SK-N-DZ (cell line): ENCODE data around the gene GPNMB.

Experiments
- DNase-seq: peaks from one replicate; pipeline ENCODE4 v3.0.0-alpha.2; 2015; ENCODE audit warnings: low spot score

Gene GPNMB

GRCh38 chr7:23228412-23228811 is 18.2 kb upstream of the GPNMB start:
- DNase-seq, result no peak

- DNase-seq, result no peak
Measured at GRCh38 chr7:23230641-23231101, 15.9 kb upstream of the GPNMB start.

- no peak for DNase-seq
Measured at GRCh38 chr7:23232966-23233365, 13.6 kb upstream of the GPNMB start.

GRCh38 chr7:23234569-23235296 is 11.8 kb upstream of the GPNMB start:
- no peak for DNase-seq

GRCh38 chr7:23235813-23236221 is 10.8 kb upstream of the GPNMB start:
- no peak for DNase-seq

GRCh38 chr7:23237000-23237399 is 9.6 kb upstream of the GPNMB start:
- DNase-seq, result no peak

- no peak for DNase-seq
Measured at GRCh38 chr7:23238983-23239652, 7.5 kb upstream of the GPNMB start.

- no peak for DNase-seq
Measured at GRCh38 chr7:23239698-23240097, 6.9 kb upstream of the GPNMB start.

GRCh38 chr7:23242321-23242720 is 4.3 kb upstream of the GPNMB start:
- DNase-seq, result no peak

GRCh38 chr7:23242935-23243334 is 3.6 kb upstream of the GPNMB start:
- DNase-seq, result no peak

- DNase-seq, result no peak
Measured at GRCh38 chr7:23247046-23247602, 549 bp downstream of the GPNMB start.

- no peak for DNase-seq
Measured at GRCh38 chr7:23247603-23248335, 1.2 kb downstream of the GPNMB start.

GRCh38 chr7:23249486-23249885 is 2.9 kb downstream of the GPNMB start:
- DNase-seq, result no peak

- no peak for DNase-seq
Measured at GRCh38 chr7:23254051-23254681, 7.6 kb downstream of the GPNMB start.

- DNase-seq, result no peak
Measured at GRCh38 chr7:23256731-23257130, 10.2 kb downstream of the GPNMB start.

GRCh38 chr7:23260371-23260770 is 13.8 kb downstream of the GPNMB start:
- DNase-seq, result no peak

GRCh38 chr7:23261843-23262452 is 15.4 kb downstream of the GPNMB start:
- DNase-seq, result peak; percentile 59

GRCh38 chr7:23264916-23265458 is 18.4 kb downstream of the GPNMB start:
- no peak for DNase-seq

GRCh38 chr7:23266918-23267317 is 20.3 kb downstream of the GPNMB start:
- DNase-seq, result no peak

GRCh38 chr7:23267357-23267756 is 20.8 kb downstream of the GPNMB start:
- DNase-seq, result no peak

GRCh38 chr7:23268167-23268566 is 21.6 kb downstream of the GPNMB start:
- no peak for DNase-seq
